ENCODE data around the gene NEUROD6.

The NEUROD6 gene

DNA sequence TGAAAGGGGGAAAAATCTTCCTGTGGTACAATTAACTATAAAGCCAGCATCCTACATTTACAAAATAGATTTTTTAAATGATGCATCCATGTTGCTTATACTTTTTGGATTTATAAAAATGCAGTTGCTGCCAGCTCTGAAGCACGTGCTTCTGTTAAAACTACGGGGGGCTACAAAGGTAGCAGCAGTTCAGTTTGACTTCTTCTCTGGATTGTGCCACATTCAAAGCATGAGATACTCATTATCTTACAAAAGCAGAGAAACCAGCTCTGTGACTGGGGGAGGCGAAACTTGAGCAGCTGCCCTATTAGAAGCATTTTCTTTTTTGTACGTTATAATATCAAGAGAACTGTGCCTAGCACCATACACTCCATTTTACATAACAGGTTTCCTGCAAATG, 31.1 kb downstream of the NEUROD6 start:
- no peak overlapping the region for H3K4me3 ChIP-seq (ENCODE audit: low read depth, low read length)
- no peak for DNase-seq (ENCODE audit: low read depth)
- TF ChIP-seq, protein P1, sequence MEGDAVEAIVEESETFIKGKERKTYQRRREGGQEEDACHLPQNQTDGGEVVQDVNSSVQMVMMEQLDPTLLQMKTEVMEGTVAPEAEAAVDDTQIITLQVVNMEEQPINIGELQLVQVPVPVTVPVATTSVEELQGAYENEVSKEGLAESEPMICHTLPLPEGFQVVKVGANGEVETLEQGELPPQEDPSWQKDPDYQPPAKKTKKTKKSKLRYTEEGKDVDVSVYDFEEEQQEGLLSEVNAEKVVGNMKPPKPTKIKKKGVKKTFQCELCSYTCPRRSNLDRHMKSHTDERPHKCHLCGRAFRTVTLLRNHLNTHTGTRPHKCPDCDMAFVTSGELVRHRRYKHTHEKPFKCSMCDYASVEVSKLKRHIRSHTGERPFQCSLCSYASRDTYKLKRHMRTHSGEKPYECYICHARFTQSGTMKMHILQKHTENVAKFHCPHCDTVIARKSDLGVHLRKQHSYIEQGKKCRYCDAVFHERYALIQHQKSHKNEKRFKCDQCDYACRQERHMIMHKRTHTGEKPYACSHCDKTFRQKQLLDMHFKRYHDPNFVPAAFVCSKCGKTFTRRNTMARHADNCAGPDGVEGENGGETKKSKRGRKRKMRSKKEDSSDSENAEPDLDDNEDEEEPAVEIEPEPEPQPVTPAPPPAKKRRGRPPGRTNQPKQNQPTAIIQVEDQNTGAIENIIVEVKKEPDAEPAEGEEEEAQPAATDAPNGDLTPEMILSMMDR (IDR thresholded peaks at IDR 0.05; ENCODE audit: control insufficient read depth, extremely low read depth, insufficient read depth) = no peak

DNA sequence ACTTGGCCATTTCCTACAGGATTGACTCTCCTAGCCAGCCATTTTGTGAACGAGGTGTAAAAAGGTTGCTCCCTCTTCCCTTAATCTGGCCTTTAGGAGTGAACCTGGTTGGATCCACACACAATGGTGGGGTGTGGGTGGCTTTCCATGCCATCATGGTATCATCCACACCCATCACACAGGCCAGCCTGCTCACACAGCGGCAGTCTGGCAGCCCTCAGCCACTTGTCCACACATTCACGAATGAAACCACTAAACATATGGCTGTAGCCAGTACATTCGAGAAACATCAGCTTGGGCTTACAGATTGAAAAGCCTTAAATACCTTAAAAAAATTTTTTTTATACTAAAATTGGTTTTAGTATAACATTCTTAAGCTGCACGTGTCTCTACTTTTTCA, 31.9 kb downstream of the NEUROD6 start:
- TF ChIP-seq, protein P1 (IDR thresholded peaks at IDR 0.05; ENCODE audit: control insufficient read depth, extremely low read depth, insufficient read depth) = no peak
- no peak overlapping the region for H3K4me3 ChIP-seq (ENCODE audit: low read depth, low read length)
- no peak for DNase-seq (ENCODE audit: low read depth)

DNA sequence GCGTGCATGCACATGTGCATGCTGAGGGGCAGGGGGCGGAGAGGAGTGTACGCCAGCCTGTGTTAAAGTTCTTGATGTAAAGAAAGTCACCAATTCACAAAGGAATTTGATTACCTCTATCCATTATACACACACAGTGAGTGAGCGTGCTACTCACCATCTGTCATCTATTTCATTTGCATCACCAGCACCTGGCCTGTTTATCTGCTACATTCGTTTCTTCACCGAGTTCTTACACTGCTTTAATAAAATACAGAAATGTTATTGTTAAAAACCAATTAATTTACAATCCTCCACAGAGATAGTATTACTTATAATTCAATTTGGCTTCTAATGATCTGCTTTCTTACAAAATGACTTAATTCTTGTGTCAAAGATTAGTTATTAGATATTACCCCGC, 32.6 kb downstream of the NEUROD6 start:
- DNase-seq (ENCODE audit: low read depth) = no peak
- no peak overlapping the region for H3K4me3 ChIP-seq (ENCODE audit: low read depth, low read length)
- TF ChIP-seq, protein P1 (IDR thresholded peaks at IDR 0.05; ENCODE audit: control insufficient read depth, extremely low read depth, insufficient read depth) = no peak

DNA sequence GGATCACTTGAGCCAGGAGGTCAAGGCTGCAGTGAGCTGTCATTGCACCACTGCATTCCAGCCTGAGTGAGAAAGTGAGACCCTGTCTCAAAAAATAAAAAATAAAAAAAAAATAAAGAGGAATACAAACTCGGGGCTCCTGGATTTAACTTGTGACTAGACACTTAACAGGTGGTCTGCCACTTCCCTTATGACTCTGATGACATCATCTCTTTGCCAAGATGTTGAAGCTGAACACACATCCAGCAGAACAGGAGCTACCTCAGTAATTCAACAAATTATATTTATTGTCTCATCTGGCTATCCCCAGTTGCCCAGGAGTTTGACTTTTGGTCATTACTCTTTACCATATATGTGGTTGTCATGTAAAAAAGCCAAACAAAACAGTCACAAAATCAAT, 35.3 kb downstream of the NEUROD6 start:
- TF ChIP-seq, protein P1 (IDR thresholded peaks at IDR 0.05; ENCODE audit: control insufficient read depth, extremely low read depth, insufficient read depth) = no peak
- no peak overlapping the region for H3K4me3 ChIP-seq (ENCODE audit: low read depth, low read length)
- DNase-seq (ENCODE audit: low read depth) = no peak

DNA sequence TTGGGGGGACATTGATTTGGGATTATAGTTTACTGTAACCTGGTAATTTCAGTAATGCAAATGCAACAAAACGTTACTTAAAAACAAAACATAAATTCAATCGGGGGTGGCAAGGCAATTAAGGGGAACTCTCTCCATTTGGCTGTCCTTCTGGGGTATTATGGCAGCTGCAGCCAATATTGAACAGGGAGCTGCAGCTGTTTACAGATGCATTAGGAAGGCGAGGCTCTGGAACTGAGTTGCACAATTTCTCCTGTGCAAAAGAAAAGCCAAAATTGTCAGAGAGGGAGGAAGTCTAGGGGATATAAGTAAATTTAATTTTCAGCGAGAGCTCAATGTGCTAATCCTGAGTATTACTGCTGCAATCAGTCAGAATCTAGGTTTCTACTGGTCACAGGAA, 36.1 kb downstream of the NEUROD6 start:
- DNase-seq (ENCODE audit: low read depth) = no peak
- H3K4me3 ChIP-seq (ENCODE audit: low read depth, low read length) = no peak overlapping the region
- TF ChIP-seq, protein P1 (IDR thresholded peaks at IDR 0.05; ENCODE audit: control insufficient read depth, extremely low read depth, insufficient read depth) = no peak

DNA sequence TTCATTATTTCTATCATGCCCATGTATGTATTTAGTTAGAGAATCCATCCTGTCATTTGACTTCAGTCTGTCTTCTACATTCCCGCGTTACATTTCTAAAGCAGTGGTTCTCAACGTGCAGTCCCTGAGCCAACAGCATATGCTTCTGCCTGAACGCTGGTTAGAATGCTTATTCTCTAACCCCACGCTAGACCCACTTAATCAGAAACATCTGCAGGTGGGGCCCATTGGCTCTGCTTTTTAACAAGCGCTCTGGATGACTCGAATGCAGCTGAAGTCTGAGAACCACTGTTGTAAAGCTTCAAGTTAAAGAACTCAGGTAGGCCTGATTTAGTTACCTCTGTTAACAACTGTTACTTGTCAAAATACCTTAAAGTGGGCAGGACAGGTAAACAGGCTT, 38.2 kb downstream of the NEUROD6 start:
- H3K4me3 ChIP-seq (ENCODE audit: low read depth, low read length) = no peak overlapping the region
- TF ChIP-seq, protein P1 (IDR thresholded peaks at IDR 0.05; ENCODE audit: control insufficient read depth, extremely low read depth, insufficient read depth) = no peak
- DNase-seq (ENCODE audit: low read depth) = no peak

DNA sequence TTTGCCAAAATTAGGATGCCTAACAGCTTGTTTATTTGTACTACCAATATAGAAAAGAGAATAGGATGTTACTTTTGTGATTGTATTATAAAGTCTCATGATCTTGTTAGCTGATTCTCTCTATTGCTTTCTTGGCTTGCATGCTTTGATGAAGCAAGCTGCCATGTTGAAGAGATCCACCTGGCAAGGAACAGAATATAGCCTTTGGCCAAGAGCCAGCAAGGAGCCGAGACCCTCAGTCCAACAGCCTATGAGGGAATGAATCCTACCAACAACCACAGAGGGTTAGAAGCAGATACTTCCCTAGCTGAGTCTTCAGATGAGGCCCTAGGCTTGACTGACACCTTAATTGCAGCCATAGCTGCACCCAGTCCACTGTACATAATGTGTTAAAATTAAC, 41.2 kb downstream of the NEUROD6 start:
- TF ChIP-seq, protein P1 (IDR thresholded peaks at IDR 0.05; ENCODE audit: control insufficient read depth, extremely low read depth, insufficient read depth) = no peak
- no peak overlapping the region for H3K4me3 ChIP-seq (ENCODE audit: low read depth, low read length)
- no peak for DNase-seq (ENCODE audit: low read depth)
